Immature natural killer cell (primary cell): ENCODE measurements around the gene ENO1. TPM values are rescaled to one million over a fixed set of nuclear protein-coding genes. Genes with fewer than 3 reads are reported as not detected.
A peak's percentile ranks its signal among the peaks of the same experiment; 100 is the strongest.
"Not testable (repeated sequence)": the region's sequence is repeated elsewhere in the genome, so short reads cannot be mapped to it uniquely, and the experiment has no call there.

Source experiments
- DNase-seq, 3 donors: peaks; one replicate each; pipeline ENCODE4 v3.0.0; 2022; ENCODE audit warnings: mixed read lengths in 1 of 3
- H3K27ac Mint-ChIP-seq, 6 donors: one replicate each; pipeline ENCODE4 v1.8.0; 2020; ENCODE audit warnings: mixed read lengths in 6 of 6, mild to moderate bottlenecking in 5 of 6, inconsistent platforms in 4 of 6, moderate library complexity in 3 of 6
- H3K27me3 Mint-ChIP-seq, 3 donors: one replicate each; pipeline ENCODE4 v1.8.0; 2020 to 2021; ENCODE audit warnings: low read depth in 3 of 3, mild to moderate bottlenecking in 3 of 3, mixed read lengths in 3 of 3, moderate library complexity in 3 of 3, inconsistent platforms in 1 of 3
- H3K36me3 Mint-ChIP-seq, 3 donors: one replicate each; pipeline ENCODE4 v1.8.0; 2020; ENCODE audit warnings: mixed read lengths in 3 of 3, inconsistent platforms in 2 of 3, mild to moderate bottlenecking in 2 of 3
- H3K4me1 Mint-ChIP-seq, 2 donors: one replicate each; pipeline ENCODE4 v1.8.0; 2020; ENCODE audit warnings: inconsistent platforms in 2 of 2, mild to moderate bottlenecking in 2 of 2, mixed read lengths in 2 of 2, moderate library complexity in 1 of 2
- H3K4me3 Mint-ChIP-seq, 5 donors: one replicate each; pipeline ENCODE4 v1.8.0; 2020; ENCODE audit warnings: mild to moderate bottlenecking in 5 of 5, mixed read lengths in 5 of 5, inconsistent platforms in 3 of 5, moderate library complexity in 3 of 5
- H3K9me3 Mint-ChIP-seq, 6 donors: one replicate each; pipeline ENCODE4 v1.8.0; 2020; ENCODE audit warnings: mild to moderate bottlenecking in 6 of 6, mixed read lengths in 6 of 6, inconsistent platforms in 4 of 6, moderate library complexity in 3 of 6
- polyA plus RNA-seq, 3 donors: library from polyadenylated mRNA; unstranded; fragments of 300-500 nt; fragmentation: Illumina TruSeq; gene quantifications; one replicate each; pipeline ENCODE4 v1.2.3, GENCODE V29; 2021

The ENO1 gene
- polyA plus RNA-seq, 3 donors from 2014 or later, result 856 to 982 (median 955) TPM

DNA sequence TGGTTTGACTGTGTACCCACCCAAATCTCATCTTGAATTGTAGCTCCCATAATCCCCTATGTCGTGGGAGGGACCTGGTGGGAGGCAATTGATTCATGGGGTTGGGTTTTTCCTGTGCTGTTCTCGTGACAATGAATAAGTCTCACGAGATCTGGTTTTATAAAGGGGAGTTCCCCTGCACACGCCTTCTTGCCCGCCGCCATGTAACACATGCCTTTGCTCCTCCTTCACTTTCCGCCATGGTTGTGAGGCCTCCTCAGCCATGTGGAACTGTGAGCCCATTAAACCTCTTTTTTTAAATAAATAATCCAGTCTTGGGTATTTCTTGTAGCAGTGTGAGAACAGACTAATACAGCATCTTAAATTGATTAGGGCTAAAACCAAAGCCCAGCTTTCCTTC is 38.5 kb downstream of the ENO1 start:
- Mint-ChIP-seq H3K4me3 (no peak overlapping the region), H3K4me1 (no peaks in the 10 kb centered on the region), H3K9me3 (no peaks in the 10 kb centered on the region), H3K27me3 (peaks cover 0 to 2% (median 0%) of the 10 kb centered on the region in 3 donors), H3K27ac (no peak overlapping the region), H3K36me3 (peaks cover 0 to 5% (median 0%) of the 10 kb centered on the region in 3 donors)
- DNase-seq, result no peak

DNA sequence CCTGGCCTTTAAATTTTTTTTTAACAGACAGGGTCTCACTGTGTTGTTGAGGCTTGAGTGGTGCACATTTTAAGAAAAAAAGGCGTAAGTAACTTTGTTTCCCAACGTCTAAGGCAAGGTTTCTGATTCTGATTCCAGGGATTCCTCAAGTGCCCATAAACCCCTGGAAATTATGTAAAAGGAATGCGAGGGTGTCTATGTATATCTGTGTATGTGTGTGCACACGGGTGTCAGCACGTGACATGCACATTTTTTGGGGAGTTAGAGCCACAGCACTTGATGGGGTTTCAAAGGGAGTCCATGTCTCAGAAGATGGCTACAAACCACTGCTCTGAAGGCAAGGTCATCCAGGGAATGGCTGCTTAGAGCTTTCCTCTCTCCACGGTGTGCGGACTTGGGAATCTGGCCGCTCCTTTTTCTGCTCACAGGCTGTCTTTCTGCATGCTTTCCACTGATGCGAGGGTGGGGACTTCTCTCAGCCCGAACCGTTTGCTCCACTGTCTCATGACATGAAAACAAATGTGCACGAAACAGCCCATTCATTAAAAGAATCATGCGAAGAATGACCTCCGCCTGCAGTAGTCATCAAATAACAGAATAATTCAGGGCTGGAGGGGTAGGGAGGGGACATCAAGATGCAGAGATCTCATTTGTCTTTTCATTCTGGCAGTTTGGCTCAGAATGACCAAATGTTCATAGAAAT is 42.4 kb downstream of the ENO1 start:
- no peak overlapping the region for H3K4me3 Mint-ChIP-seq
- no peaks in the 10 kb centered on the region for H3K9me3 Mint-ChIP-seq
- peaks cover 0 to 2% (median 0%) of the 10 kb centered on the region in 3 donors for H3K27me3 Mint-ChIP-seq
- H3K27ac Mint-ChIP-seq, result no peak overlapping the region
- peaks cover 0 to 5% (median 0%) of the 10 kb centered on the region in 3 donors for H3K36me3 Mint-ChIP-seq
- no peaks in the 10 kb centered on the region for H3K4me1 Mint-ChIP-seq
- DNase-seq, result no peak

DNA sequence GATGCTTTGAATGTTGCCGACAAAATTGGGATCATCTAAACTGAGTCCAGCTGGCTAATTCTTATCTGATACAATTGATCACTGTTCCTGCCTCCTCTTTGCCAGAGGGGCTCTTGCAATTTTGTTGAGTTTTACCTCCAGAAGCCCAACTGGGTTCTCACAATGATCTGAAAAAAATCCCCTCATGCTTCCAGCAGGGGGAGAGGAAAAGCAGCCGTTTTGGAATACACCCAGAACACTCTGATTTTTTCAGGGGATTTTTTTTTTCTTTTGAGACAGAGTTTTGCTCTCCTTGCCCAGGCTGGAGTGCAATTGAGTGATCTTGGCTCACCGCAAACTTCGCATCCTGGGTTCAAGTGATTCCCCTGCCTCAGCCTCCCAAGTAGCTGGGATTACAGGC is 47.1 kb downstream of the ENO1 start:
- Mint-ChIP-seq H3K4me3 (no peak overlapping the region), H3K27ac (no peak overlapping the region), H3K27me3 (peaks cover 1 to 5% (median 2%) of the 10 kb centered on the region in 3 donors), H3K4me1 (peaks cover 21 to 22% of the 10 kb centered on the region in 2 donors), H3K36me3 (no peaks in the 10 kb centered on the region), H3K9me3 (peaks cover 0 to 1% (median 0%) of the 10 kb centered on the region in 6 donors)
- DNase-seq, result no peak

DNA sequence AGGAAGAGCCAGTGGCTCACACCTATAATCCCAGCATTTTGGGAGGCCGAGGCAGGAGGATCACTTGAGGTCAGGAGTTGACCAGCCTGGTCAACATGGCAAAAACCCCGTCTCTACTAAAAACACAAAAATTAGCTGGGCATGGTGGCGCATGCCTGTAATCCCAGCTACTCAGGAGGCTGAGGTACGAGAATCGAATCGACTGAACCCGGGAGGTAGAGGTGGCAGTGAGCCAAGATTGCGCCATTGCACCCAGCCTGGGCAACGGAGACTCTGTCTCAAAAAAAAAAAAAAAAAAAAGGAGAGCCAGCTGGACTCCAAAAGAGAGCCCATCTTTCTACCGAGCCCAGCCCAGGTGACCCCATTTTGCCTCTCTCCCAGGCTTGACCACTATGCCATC is 47.8 kb downstream of the ENO1 start:
- not testable (repeated sequence) for H3K9me3 Mint-ChIP-seq, DNase-seq, H3K27me3 Mint-ChIP-seq, H3K36me3 Mint-ChIP-seq
- peak overlapping the region in 2 of 5 donors; percentile 18 to 28 for H3K4me3 Mint-ChIP-seq
- peak overlapping the region in 1 of 6 donors; percentile 15 for H3K27ac Mint-ChIP-seq
- peaks cover 27 to 28% of the 10 kb centered on the region in 2 donors for H3K4me1 Mint-ChIP-seq

GRCh38 chr1:8825985-8826481 is 52.5 kb downstream of the ENO1 start:
- H3K9me3 Mint-ChIP-seq, result peaks cover 0 to 1% (median 0%) of the 10 kb centered on the region in 6 donors
- peaks cover 5 to 6% (median 6%) of the 10 kb centered on the region in 3 donors for H3K27me3 Mint-ChIP-seq
- H3K27ac Mint-ChIP-seq, result peak overlapping the region; percentile 75 to 85 (median 82)
- no peaks in the 10 kb centered on the region for H3K36me3 Mint-ChIP-seq
- peak overlapping the region in 4 of 5 donors; percentile 54 to 71 (median 59) for H3K4me3 Mint-ChIP-seq
- peak; percentile 55 to 62 (median 60) for DNase-seq
- H3K4me1 Mint-ChIP-seq, result peaks cover 29 to 30% of the 10 kb centered on the region in 2 donors

- no peak for DNase-seq
- Mint-ChIP-seq H3K4me3 (no peak overlapping the region), H3K36me3 (no peaks in the 10 kb centered on the region), H3K27me3 (peaks cover 0 to 9% (median 5%) of the 10 kb centered on the region in 3 donors), H3K4me1 (peaks cover 12 to 17% of the 10 kb centered on the region in 2 donors), H3K9me3 (no peaks in the 10 kb centered on the region), H3K27ac (no peak overlapping the region)
Measured at GRCh38 chr1:8823295-8823664, 55.2 kb downstream of the ENO1 start.

GRCh38 chr1:8822373-8823294 is 55.9 kb downstream of the ENO1 start:
- H3K27ac Mint-ChIP-seq, result no peak overlapping the region
- peaks cover 17% of the 10 kb centered on the region in 2 donors for H3K4me1 Mint-ChIP-seq
- peaks cover 2 to 11% (median 10%) of the 10 kb centered on the region in 3 donors for H3K27me3 Mint-ChIP-seq
- no peaks in the 10 kb centered on the region for H3K9me3 Mint-ChIP-seq
- no peak for DNase-seq
- H3K4me3 Mint-ChIP-seq, result no peak overlapping the region
- no peaks in the 10 kb centered on the region for H3K36me3 Mint-ChIP-seq

GRCh38 chr1:8821084-8821483 is 57.4 kb downstream of the ENO1 start:
- no peak overlapping the region for H3K27ac Mint-ChIP-seq
- peaks cover 24% of the 10 kb centered on the region in 2 donors for H3K4me1 Mint-ChIP-seq
- no peaks in the 10 kb centered on the region for H3K36me3 Mint-ChIP-seq
- no peak overlapping the region for H3K4me3 Mint-ChIP-seq
- H3K27me3 Mint-ChIP-seq, result peaks cover 15 to 24% (median 21%) of the 10 kb centered on the region in 3 donors
- H3K9me3 Mint-ChIP-seq, result no peaks in the 10 kb centered on the region
- DNase-seq, result no peak

- Mint-ChIP-seq H3K4me1 (peaks cover 32 to 41% of the 10 kb centered on the region in 2 donors), H3K27ac (peak overlapping the region; percentile 17 to 98 (median 94)), H3K27me3 (peaks cover 15 to 24% (median 20%) of the 10 kb centered on the region in 3 donors), H3K4me3 (peak overlapping the region; percentile 38 to 95 (median 90))
- H3K9me3 Mint-ChIP-seq, H3K36me3 Mint-ChIP-seq, DNase-seq: not testable (repeated sequence)
Measured at GRCh38 chr1:8818789-8819188, 59.7 kb downstream of the ENO1 start.

GRCh38 chr1:8818325-8818775 is 60.1 kb downstream of the ENO1 start:
- peak overlapping the region; percentile 89 to 95 (median 90) for H3K4me3 Mint-ChIP-seq
- no peak for DNase-seq
- no peaks in the 10 kb centered on the region for H3K9me3 Mint-ChIP-seq

DNA sequence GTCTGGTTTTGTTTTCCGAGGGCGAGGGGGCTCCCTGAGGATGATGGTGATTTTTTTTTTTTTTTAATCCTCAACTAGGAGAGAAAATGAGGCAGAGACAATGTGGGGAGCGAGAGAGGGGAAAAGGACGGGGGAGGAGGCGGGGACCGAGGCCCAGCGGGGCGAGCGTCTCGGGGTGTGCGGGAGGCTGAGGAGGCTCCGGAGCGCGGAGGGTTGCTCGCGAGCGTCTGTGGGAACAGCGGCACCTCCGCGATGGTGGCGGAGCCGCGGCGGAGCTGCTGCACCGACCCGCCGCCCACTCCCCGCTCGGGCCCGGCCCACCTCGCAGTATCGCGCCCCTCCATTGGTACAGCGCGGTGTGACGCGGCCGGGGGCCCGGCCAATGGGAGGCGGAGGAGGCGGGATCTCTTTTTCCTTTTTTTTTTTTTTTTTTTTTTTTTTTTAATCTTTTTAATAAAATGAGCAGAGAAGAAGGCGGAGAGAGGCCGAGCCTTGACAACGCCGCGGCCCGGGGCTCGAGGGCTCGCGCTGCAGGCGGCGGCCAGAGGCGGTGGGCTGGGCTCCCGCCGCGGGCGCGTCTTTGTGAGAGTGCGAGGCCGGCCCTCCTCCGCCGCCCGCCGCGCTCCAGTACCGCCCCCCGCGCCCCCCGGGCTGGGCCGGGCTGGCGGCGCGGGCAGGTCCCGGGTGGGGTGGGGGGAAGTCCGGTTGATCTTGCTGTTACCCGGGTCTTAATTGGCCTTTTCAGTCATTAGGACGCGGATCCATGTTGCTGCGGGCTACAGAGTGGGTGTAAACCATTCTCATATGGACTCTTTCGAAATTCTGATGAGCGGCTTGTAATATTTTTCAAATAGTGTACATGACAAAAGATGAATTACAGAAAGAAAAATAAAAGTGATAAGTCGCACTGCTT is 60.8 kb downstream of the ENO1 start, which contains the start of gene RERE:
Gene RERE, minus strand, starts transcription at position 229 of the 913 bp plus-strand sequence.
- Mint-ChIP-seq H3K27me3 (peaks cover 15 to 24% (median 22%) of the 10 kb centered on the region in 3 donors), H3K9me3 (no peaks in the 10 kb centered on the region), H3K4me3 (peak within 1 kb of the TSS; percentile 89 to 95 (median 92)), H3K27ac (peak within 1 kb of the TSS; percentile 90 to 98 (median 97)), H3K4me1 (peaks cover 32 to 46% of the 10 kb centered on the region in 2 donors), H3K36me3 (no peaks in the 10 kb centered on the region)
- DNase-seq, result peak; percentile 97 to 98 (median 98)

More at GRCh38 chr1:8818325-8818775, 60.1 kb downstream of the ENO1 start:
- Mint-ChIP-seq H3K27me3 (peaks cover 15 to 24% (median 20%) of the 10 kb centered on the region in 3 donors), H3K36me3 (no peaks in the 10 kb centered on the region), H3K27ac (peak overlapping the region; percentile 90 to 98 (median 96)), H3K4me1 (peaks cover 32 to 42% of the 10 kb centered on the region in 2 donors)

- H3K27ac Mint-ChIP-seq, result peak overlapping the region; percentile 90 to 98 (median 95)
- peaks cover 15 to 22% (median 22%) of the 10 kb centered on the region in 3 donors for H3K27me3 Mint-ChIP-seq
- no peaks in the 10 kb centered on the region for H3K9me3 Mint-ChIP-seq
- H3K4me1 Mint-ChIP-seq, result peaks cover 32 to 46% of the 10 kb centered on the region in 2 donors
- H3K36me3 Mint-ChIP-seq, result no peaks in the 10 kb centered on the region
- peak in 2 of 3 donors; percentile 4 to 32 for DNase-seq
- H3K4me3 Mint-ChIP-seq, result peak overlapping the region; percentile 89 to 95 (median 92)
Measured at GRCh38 chr1:8816831-8817411, 61.6 kb downstream of the ENO1 start.
